ENCODE results near the gene AURKA.

- TF ChIP-seq CTCF (IDR thresholded peaks at IDR 0.05) (no peak), POLR2A (IDR thresholded peaks at IDR 0.05) (no peak)
Observed at GRCh38 chr20:56392881-56393482, 967 bp upstream of the AURKA start.
